Vagina (tissue), 2 donors: ENCODE data around the gene CCDC47. TPM values are rescaled to one million over a fixed set of nuclear protein-coding genes. Genes with fewer than 3 reads are reported as not detected.

Experiments
- DNase-seq, 2 donors: peaks; one replicate each; pipeline ENCODE4 v3.0.0-alpha.2; 2017; ENCODE audit errors: extremely low spot score in 2 of 2
- H3K27ac ChIP-seq: fragments of 200-600 bp; sonication (generic); one replicate; pipeline ENCODE4 v1.5.1; 2019
- H3K27me3 ChIP-seq: fragments of 200-600 bp; sonication (generic); one replicate; pipeline ENCODE4 v1.5.1; 2019
- H3K36me3 ChIP-seq, 2 donors: fragments of 200-600 bp; sonication (generic); one replicate each; pipeline ENCODE4 v1.5.1; 2017 to 2019
- H3K4me1 ChIP-seq: fragments of 200-600 bp; sonication (generic); one replicate; pipeline ENCODE4 v1.5.1; 2019
- H3K4me3 ChIP-seq, 2 donors: fragments of 200-600 bp; sonication (generic); 1 replicate in 1 of 2; 2 replicates in 1 of 2; pipeline ENCODE4 v1.5.1; 2016 to 2019
- H3K9me3 ChIP-seq: fragments of 200-600 bp; sonication (generic); one replicate; pipeline ENCODE4 v1.5.1; 2019
- POLR2A ChIP-seq, 2 donors: fragments of 450-650 bp; IDR thresholded peaks; one replicate each; pipeline ENCODE4 v1.6.1; 2017; ENCODE audit warnings: antibody characterized with exemption in 2 of 2, mild to moderate bottlenecking in 2 of 2, moderate library complexity in 2 of 2
- POLR2AphosphoS5 ChIP-seq, 2 donors: sonication (generic); formaldehyde crosslinking; IDR thresholded peaks; one replicate each; pipeline ENCODE4 v1.9.0; 2017; ENCODE audit warnings: antibody characterized with exemption in 2 of 2, mild to moderate bottlenecking in 2 of 2, low read depth in 1 of 2; ENCODE audit not compliant: insufficient read depth in 1 of 2
- intact Hi-C: fragments of 100-400 bp; cut with DNase I; formaldehyde crosslinking; loops from one replicate; pipeline ENCODE4 v1.15.1; 2023
- total RNA-seq: library from RNA; depleted of rRNA; stranded (reverse); fragments of >200 nt; gene quantifications from one replicate; pipeline ENCODE4 v1.2.3, GENCODE V29; 2016
- TF ChIP-seq, protein P1 (sequence below), 3 experiments: fragments of 450-650 bp in 2 of 3; fragments of 200-600 bp in 1 of 3; sonication (generic) in 1 of 3; IDR thresholded peaks; one replicate each; pipeline ENCODE4 v1.5.1; 2017 to 2019; ENCODE audit warnings: antibody characterized with exemption in 3 of 3, mild to moderate bottlenecking in 2 of 3, moderate library complexity in 2 of 3

Gene CCDC47
- total RNA-seq, 1 donor from 2014 or later: 66.5 TPM

DNA sequence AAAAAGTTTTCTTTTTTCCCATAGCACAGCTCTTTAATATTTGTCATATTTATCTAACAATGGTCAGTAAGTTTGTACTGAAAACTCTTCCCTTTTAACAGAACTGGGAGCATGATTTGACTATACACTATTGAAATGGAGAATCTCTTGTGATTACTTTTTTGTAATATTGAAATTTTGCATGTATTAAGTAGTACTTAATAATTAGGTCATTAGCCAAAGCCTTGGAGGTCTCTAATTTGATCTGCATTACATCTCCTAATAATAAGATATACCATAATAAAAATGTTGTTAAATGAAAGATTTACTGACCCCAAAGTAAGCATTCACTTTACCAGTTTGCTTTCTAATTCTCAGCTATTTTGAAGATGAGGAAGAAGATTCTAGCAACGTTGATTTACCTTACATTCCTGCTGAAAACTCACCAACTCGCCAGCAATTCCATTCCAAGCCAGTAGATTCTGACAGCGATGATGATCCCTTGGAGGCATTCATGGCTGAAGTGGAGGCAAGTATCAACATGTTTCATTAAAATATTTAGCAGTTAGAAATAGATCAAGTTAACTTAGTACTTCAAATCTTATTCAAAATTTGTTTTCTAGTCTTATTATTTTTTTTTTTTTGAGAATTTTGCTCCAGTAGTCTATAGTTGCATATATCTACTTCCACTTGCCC is 18.8 kb upstream of the CCDC47 start:
- no peaks in the 10 kb centered on the region for H3K9me3 ChIP-seq
- no peaks in the 10 kb centered on the region for H3K4me1 ChIP-seq
- no peaks in the 10 kb centered on the region for H3K27me3 ChIP-seq
- no peak overlapping the region for H3K4me3 ChIP-seq
- TF ChIP-seq, protein P1, sequence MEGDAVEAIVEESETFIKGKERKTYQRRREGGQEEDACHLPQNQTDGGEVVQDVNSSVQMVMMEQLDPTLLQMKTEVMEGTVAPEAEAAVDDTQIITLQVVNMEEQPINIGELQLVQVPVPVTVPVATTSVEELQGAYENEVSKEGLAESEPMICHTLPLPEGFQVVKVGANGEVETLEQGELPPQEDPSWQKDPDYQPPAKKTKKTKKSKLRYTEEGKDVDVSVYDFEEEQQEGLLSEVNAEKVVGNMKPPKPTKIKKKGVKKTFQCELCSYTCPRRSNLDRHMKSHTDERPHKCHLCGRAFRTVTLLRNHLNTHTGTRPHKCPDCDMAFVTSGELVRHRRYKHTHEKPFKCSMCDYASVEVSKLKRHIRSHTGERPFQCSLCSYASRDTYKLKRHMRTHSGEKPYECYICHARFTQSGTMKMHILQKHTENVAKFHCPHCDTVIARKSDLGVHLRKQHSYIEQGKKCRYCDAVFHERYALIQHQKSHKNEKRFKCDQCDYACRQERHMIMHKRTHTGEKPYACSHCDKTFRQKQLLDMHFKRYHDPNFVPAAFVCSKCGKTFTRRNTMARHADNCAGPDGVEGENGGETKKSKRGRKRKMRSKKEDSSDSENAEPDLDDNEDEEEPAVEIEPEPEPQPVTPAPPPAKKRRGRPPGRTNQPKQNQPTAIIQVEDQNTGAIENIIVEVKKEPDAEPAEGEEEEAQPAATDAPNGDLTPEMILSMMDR (IDR thresholded peaks at IDR 0.05): no peak
- H3K27ac ChIP-seq: no peak overlapping the region
- DNase-seq: no peak
- intact Hi-C loops: no loop called here
- H3K36me3 ChIP-seq: peaks cover 0 to 95% of the 10 kb centered on the region in 2 donors

DNA sequence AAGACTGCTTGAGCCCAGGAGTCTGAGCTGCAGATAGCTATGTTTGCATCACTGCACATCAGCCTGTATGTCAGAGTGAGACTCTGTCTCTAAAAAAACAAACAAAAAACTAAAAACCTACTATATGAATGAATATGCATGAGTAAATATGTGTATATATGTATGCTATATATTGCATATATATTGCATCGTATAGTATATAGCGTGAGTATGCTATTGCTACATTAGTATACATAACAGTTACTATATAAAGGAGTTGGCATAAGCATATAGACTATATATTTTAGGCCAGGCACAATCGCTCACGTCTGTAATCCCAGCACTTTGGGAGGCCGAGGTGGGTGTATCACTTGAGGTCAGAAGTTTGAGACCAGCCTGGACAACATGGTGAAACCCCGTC is 16.7 kb upstream of the CCDC47 start:
- Histone ChIP-seq H3K36me3 (peaks cover 0 to 82% of the 10 kb centered on the region in 2 donors), H3K27ac (no peak overlapping the region), H3K27me3 (no peaks in the 10 kb centered on the region), H3K4me3 (no peak overlapping the region), H3K4me1 (no peaks in the 10 kb centered on the region), H3K9me3 (no peaks in the 10 kb centered on the region)
- intact Hi-C loops: no loop called here
- DNase-seq: no peak
- TF ChIP-seq, protein P1 (IDR thresholded peaks at IDR 0.05): no peak
- TF ChIP-seq POLR2AphosphoS5 (IDR thresholded peaks at IDR 0.05; ENCODE audit: insufficient read depth in 1 of 2, low read depth in 1 of 2) (no peak), POLR2A (IDR thresholded peaks at IDR 0.05) (no peak)

DNA sequence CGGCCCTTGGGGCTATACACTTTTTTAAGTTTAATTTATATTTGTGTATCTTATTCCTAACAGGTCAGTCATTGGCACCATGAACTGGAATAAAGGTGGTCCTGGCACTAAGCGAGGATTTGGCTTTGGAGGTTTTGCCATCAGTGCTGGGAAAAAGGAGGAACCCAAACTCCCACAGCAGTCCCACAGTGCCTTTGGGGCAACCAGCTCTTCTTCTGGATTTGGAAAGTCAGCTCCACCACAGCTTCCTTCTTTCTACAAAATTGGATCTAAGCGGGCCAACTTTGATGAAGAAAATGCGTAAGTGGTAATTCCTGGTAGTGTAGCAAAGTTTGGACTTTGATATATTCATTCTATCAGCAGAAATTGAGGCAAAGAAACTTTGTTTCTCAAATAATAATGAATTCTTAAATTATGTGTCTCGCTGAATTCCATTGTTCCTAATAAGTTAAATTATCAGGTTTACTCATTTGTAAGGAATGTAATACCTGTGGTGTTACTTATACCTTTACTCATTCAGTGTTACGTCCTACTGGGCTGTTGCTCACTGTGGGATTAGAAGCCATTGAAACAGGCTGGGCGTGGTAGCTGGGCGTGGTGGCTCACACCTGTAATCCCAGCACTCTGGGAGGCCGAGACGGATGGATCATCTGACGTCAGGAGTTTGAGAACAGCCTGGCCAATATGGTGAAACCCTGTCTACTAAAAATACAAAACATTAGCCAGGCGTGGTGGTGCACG is 13.7 kb upstream of the CCDC47 start:
- Histone ChIP-seq H3K4me3 (no peak overlapping the region), H3K9me3 (no peaks in the 10 kb centered on the region), H3K27ac (no peak overlapping the region), H3K36me3 (peaks cover 0 to 53% of the 10 kb centered on the region in 2 donors), H3K4me1 (no peaks in the 10 kb centered on the region), H3K27me3 (no peaks in the 10 kb centered on the region)
- DNase-seq: no peak
- no peak for TF ChIP-seq POLR2AphosphoS5 (IDR thresholded peaks at IDR 0.05; ENCODE audit: insufficient read depth in 1 of 2, low read depth in 1 of 2)
- TF ChIP-seq, protein P1 (IDR thresholded peaks at IDR 0.05): no peak
- TF ChIP-seq POLR2A (IDR thresholded peaks at IDR 0.05): no peak
- intact Hi-C loops: no loop called here

DNA sequence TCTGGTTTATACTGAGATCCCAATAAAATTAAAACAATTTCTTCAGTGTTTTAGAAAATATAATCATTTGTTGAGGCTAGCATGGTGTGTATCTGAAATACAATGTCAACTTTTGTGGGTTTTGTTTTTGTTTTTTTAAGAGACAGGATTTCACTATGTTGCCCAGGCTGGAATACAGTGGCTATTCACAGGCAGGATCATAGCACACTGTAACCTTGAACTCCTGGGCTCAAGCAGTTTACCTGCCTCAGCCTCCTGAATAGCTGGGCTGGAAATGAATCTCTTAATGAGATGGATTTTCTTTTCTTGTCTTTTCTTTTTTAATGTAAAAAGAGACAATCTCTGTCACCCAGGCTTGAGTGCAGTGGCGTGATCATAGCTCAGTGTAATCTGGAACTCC is 12.7 kb upstream of the CCDC47 start:
- peaks cover 0 to 42% of the 10 kb centered on the region in 2 donors for H3K36me3 ChIP-seq
- no peak overlapping the region for H3K27ac ChIP-seq

More for the DNA sequence above, 12.7 kb upstream of the CCDC47 start:
- DNase-seq: no peak
- TF ChIP-seq POLR2AphosphoS5 (IDR thresholded peaks at IDR 0.05; ENCODE audit: insufficient read depth in 1 of 2, low read depth in 1 of 2): no peak
- no peak for TF ChIP-seq POLR2A (IDR thresholded peaks at IDR 0.05)
- TF ChIP-seq, protein P1 (IDR thresholded peaks at IDR 0.05): no peak
- H3K27me3 ChIP-seq: no peaks in the 10 kb centered on the region
- H3K4me1 ChIP-seq: peaks cover 3% of the 10 kb centered on the region
- H3K4me3 ChIP-seq: no peak overlapping the region
- intact Hi-C loops: no loop called here
- H3K9me3 ChIP-seq: no peaks in the 10 kb centered on the region
